Measurements from ENCODE around the gene PIK3C2A. TPM values are rescaled to one million over a fixed set of nuclear protein-coding genes. Genes with fewer than 3 reads are reported as not detected.
"Not testable (repeated sequence)": the region's sequence is repeated elsewhere in the genome, so short reads cannot be mapped to it uniquely, and the experiment has no call there.

Gene PIK3C2A
- polyA plus RNA-seq, 1 experiment: 42.3 TPM

GRCh38 chr11:17233101-17233500 lies 25.3 kb upstream of the PIK3C2A start:
- DNase-seq (ENCODE audit: low read depth, low spot score): no peak
- H3K27me3 ChIP-seq (ENCODE audit: control insufficient read depth, insufficient read depth, low read length): no peaks in the 10 kb centered on the region
- no peak overlapping the region for H3K27ac ChIP-seq (ENCODE audit: low read depth, low read length)
- no peak for TF ChIP-seq CTCF (IDR thresholded peaks at IDR 0.05; ENCODE audit: low read depth, low read length)
- H3K4me3 ChIP-seq (ENCODE audit: low read depth, low read length): no peak overlapping the region
- no peaks in the 10 kb centered on the region for H3K9me3 ChIP-seq (ENCODE audit: control insufficient read depth, insufficient read depth, low read length)
- CTCF ChIA-PET: interaction anchor here (0.7 to 1.1 kb wide), 3 partner anchors 125 to 295 kb away, joined by 3 to 4 read pairs (median 4); no protein-coding TSS in a partner anchor
- POLR2A ChIA-PET: interaction anchor here (0.6 kb wide), 1 partner anchor 418 kb away, joined by 4 read pairs; no protein-coding TSS in a partner anchor

- no peak for DNase-seq (ENCODE audit: low read depth, low spot score)
- TF ChIP-seq CTCF (IDR thresholded peaks at IDR 0.05; ENCODE audit: low read depth, low read length): no peak
- Histone ChIP-seq H3K27me3 (ENCODE audit: control insufficient read depth, insufficient read depth, low read length) (no peaks in the 10 kb centered on the region), H3K4me3 (ENCODE audit: low read depth, low read length) (no peak overlapping the region), H3K27ac (ENCODE audit: low read depth, low read length) (no peak overlapping the region), H3K9me3 (ENCODE audit: control insufficient read depth, insufficient read depth, low read length) (no peaks in the 10 kb centered on the region)
- ChIA-PET POLR2A (no interaction called here), CTCF (interaction anchor here (0.5 to 2.2 kb wide), 29 partner anchors 7 to 297 kb away, joined by 3 to 31 read pairs (median 5); partner anchors contain the start of genes NCR3LG1 and PIK3C2A)
Measured at GRCh38 chr11:17230867-17231851, 23.4 kb upstream of the PIK3C2A start.

GRCh38 chr11:17229481-17230152 lies 21.8 kb upstream of the PIK3C2A start:
- POLR2A ChIA-PET: interaction anchor here (1.0 kb wide), 1 partner anchor 123 kb away, joined by 3 read pairs; no protein-coding TSS in a partner anchor
- Histone ChIP-seq H3K9me3 (ENCODE audit: control insufficient read depth, insufficient read depth, low read length) (no peaks in the 10 kb centered on the region), H3K27me3 (ENCODE audit: control insufficient read depth, insufficient read depth, low read length) (no peaks in the 10 kb centered on the region), H3K4me3 (ENCODE audit: low read depth, low read length) (no peak overlapping the region), H3K27ac (ENCODE audit: low read depth, low read length) (no peak overlapping the region)
- no peak for DNase-seq (ENCODE audit: low read depth, low spot score)
- CTCF ChIA-PET: interaction anchor here (0.6 to 2.2 kb wide), 41 partner anchors 8 to 369 kb away, joined by 3 to 31 read pairs (median 5); partner anchors contain the start of genes NCR3LG1 and PIK3C2A
- no peak for TF ChIP-seq CTCF (IDR thresholded peaks at IDR 0.05; ENCODE audit: low read depth, low read length)

GRCh38 chr11:17228186-17228925 lies 20.6 kb upstream of the PIK3C2A start:
- CTCF ChIA-PET: interaction anchor here (2.1 kb wide), 1 partner anchor 126 kb away, joined by 31 read pairs; no protein-coding TSS in a partner anchor
- POLR2A ChIA-PET; H3K4me3 ChIP-seq (ENCODE audit: low read depth, low read length); H3K27me3 ChIP-seq (ENCODE audit: control insufficient read depth, insufficient read depth, low read length); DNase-seq (ENCODE audit: low read depth, low spot score); H3K9me3 ChIP-seq (ENCODE audit: control insufficient read depth, insufficient read depth, low read length); H3K27ac ChIP-seq (ENCODE audit: low read depth, low read length): not testable (repeated sequence)

- ChIA-PET CTCF (interaction anchor here (0.6 kb wide), 1 partner anchor 271 kb away, joined by 3 read pairs; no protein-coding TSS in a partner anchor), POLR2A (interaction anchor here (0.7 kb wide), 1 partner anchor 22 kb away, joined by 3 read pairs; no protein-coding TSS in a partner anchor)
- no peak for TF ChIP-seq CTCF (IDR thresholded peaks at IDR 0.05; ENCODE audit: low read depth, low read length)
- DNase-seq (ENCODE audit: low read depth, low spot score): no peak
- H3K27me3 ChIP-seq (ENCODE audit: control insufficient read depth, insufficient read depth, low read length): no peaks in the 10 kb centered on the region
- no peak overlapping the region for H3K4me3 ChIP-seq (ENCODE audit: low read depth, low read length)
- no peaks in the 10 kb centered on the region for H3K9me3 ChIP-seq (ENCODE audit: control insufficient read depth, insufficient read depth, low read length)
- H3K27ac ChIP-seq (ENCODE audit: low read depth, low read length): no peak overlapping the region
Measured at GRCh38 chr11:17224727-17225126, 16.9 kb upstream of the PIK3C2A start.
